ENCODE measurements around the gene PLPPR3. TPM values are rescaled to one million over a fixed set of nuclear protein-coding genes. Genes with fewer than 3 reads are reported as not detected.

Gene PLPPR3
- total RNA-seq, 4 donors from 2014 or later = not detected

DNA sequence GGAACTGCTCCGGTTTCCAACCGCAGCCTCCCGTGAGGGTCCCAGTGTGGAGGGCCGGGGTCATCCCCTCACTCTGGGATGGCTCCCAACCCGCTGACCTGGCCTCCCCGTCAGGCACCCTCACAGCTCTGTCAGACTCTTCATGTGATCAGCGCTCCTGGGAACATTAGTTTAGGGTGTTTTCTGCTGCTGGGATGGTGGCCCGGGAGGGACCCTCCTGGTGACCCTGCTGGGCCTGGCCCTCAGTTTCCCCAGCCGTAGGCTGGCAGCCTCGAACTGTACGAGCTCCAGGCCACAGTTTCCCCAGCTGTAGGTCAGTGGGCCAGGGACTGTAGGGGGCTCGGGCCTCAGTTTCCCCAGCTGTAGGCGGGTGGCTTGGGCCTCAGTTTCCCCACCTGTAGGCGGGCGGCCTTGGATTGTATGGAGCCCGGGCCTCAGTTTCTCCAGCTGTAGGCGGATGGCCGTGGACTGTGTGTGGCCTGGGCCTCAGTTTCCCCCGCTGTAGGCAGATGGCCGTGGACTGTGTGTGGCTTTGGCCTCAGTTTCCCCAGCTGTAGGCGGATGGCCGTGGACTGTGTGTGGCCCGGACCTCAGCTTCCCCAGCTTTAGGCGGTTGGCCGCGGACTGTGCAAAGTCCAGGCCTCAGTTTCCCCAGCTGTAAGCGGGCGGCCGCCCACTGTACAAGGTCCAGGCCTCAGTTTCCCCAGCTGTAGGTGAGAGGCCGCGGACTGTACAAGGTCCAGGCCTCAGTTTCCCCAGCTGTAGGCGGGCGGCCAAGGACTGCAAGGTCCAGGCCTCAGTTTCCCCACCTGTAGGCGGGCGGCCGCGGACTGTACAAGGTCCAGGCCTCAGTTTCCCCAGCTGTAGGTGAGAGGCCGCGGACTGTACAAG lies 25.8 kb downstream of the PLPPR3 start:
- TF ChIP-seq, protein P1, sequence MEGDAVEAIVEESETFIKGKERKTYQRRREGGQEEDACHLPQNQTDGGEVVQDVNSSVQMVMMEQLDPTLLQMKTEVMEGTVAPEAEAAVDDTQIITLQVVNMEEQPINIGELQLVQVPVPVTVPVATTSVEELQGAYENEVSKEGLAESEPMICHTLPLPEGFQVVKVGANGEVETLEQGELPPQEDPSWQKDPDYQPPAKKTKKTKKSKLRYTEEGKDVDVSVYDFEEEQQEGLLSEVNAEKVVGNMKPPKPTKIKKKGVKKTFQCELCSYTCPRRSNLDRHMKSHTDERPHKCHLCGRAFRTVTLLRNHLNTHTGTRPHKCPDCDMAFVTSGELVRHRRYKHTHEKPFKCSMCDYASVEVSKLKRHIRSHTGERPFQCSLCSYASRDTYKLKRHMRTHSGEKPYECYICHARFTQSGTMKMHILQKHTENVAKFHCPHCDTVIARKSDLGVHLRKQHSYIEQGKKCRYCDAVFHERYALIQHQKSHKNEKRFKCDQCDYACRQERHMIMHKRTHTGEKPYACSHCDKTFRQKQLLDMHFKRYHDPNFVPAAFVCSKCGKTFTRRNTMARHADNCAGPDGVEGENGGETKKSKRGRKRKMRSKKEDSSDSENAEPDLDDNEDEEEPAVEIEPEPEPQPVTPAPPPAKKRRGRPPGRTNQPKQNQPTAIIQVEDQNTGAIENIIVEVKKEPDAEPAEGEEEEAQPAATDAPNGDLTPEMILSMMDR (IDR thresholded peaks at IDR 0.05) = no peak
- TF ChIP-seq POLR2A (IDR thresholded peaks at IDR 0.05) = no peak
- Histone ChIP-seq H3K4me3 (peak overlapping the region; percentile 61 to 100 (median 74)), H3K27me3 (no peaks in the 10 kb centered on the region), H3K4me1 (peaks cover 5 to 43% (median 28%) of the 10 kb centered on the region in 4 donors), H3K36me3 (peaks cover 0 to 12% (median 0%) of the 10 kb centered on the region in 3 donors), H3K27ac (peak overlapping the region; percentile 6 to 99 (median 78)), H3K9me3 (peaks cover 0 to 3% (median 0%) of the 10 kb centered on the region in 4 donors)
- peak in 1 of 3 donors; percentile 51 for DNase-seq

DNA sequence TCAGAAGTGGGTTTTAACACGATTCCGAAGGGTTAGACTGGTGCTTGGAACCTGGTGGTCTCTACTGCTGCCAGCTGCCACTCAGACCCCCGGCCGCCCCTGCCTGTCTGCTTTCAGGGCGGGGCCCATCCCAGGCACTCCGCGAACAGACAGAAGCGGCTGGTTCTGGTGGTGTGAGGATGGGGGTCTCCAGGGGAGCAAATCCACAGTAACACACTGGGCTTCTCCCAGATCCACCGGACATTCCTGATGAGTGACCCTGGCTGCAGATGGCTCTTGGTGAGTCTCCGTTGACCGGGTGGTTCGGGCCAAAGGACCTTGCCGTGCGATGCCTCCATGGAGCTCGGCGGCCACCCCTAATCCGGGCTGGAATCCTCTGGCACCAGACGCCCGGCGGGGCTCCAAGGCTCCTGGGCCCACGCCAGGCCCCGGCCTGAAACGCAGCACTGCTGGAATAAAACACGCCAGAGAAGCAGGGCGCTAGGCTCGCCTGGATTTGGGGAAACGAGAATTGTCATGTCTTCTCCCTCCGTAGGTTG lies 26.6 kb downstream of the PLPPR3 start:
- no peak overlapping the region for H3K4me3 ChIP-seq
- peak overlapping the region in 3 of 4 donors; percentile 6 to 44 (median 7) for H3K27ac ChIP-seq
- no peak for TF ChIP-seq POLR2A (IDR thresholded peaks at IDR 0.05)
- TF ChIP-seq, protein P1 (IDR thresholded peaks at IDR 0.05) = no peak
- H3K36me3 ChIP-seq = peaks cover 0 to 12% (median 0%) of the 10 kb centered on the region in 3 donors
- peaks cover 0 to 35% (median 21%) of the 10 kb centered on the region in 4 donors for H3K4me1 ChIP-seq
- DNase-seq = peak in 1 of 3 donors; percentile 48
- peaks cover 0 to 3% (median 0%) of the 10 kb centered on the region in 4 donors for H3K9me3 ChIP-seq
- no peaks in the 10 kb centered on the region for H3K27me3 ChIP-seq

DNA sequence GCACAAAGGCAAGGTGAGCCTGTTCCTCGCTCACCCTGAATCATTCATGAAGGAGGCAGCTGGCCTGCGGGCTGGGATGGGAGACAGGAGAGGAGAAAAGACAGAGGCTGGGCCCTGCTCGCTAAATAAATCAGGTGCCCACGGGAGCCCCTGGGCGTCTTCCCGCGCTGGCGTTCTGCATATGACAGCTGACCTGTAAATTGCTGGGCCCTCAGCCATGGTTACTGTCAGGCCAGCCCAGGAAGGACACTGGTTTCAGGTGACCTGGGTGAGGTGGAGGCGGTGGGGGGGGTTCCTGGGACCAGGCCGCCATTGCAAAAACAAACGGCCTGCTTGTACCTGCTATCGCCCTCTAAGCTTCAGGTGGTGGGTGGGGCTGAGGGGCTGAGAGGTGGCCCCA lies 27.9 kb downstream of the PLPPR3 start:
- Histone ChIP-seq H3K9me3 (peaks cover 0 to 3% (median 0%) of the 10 kb centered on the region in 4 donors), H3K27me3 (no peaks in the 10 kb centered on the region), H3K4me3 (no peak overlapping the region), H3K4me1 (peaks cover 0 to 22% (median 9%) of the 10 kb centered on the region in 4 donors), H3K36me3 (no peaks in the 10 kb centered on the region), H3K27ac (no peak overlapping the region)
- TF ChIP-seq, protein P1 (IDR thresholded peaks at IDR 0.05) = no peak
- no peak for TF ChIP-seq POLR2A (IDR thresholded peaks at IDR 0.05)
- peak in 1 of 3 donors; percentile 43 for DNase-seq

DNA sequence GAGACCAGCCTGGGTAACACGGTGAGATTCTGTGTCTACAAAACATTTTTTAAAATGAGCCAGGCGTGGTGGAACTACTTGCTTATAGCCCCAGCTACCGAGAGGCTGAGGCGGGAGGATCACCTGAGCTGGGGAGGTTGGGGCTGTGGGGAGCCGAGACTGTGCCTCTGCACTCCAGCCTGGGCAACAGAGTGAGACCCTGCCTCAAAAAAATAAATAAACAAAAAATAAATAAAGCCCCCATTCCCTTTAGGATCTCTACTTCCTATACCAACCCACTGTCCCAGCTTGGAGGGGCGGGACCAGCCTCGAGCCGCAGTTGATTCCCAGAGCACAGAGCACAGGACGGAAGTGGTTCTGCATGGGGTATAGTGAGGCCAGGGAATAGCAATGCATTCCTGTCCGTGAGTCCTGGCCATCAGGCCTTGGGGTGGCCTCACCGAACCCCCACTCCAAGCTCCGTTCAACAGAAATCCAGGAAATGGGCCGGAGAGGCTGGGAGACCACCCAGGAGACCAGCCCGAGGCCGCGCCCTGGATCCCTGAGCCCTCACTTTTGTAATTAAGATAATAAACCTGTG lies 29.4 kb downstream of the PLPPR3 start:
- no peaks in the 10 kb centered on the region for H3K36me3 ChIP-seq
- H3K4me3 ChIP-seq = no peak overlapping the region
- peaks cover 0 to 21% (median 5%) of the 10 kb centered on the region in 4 donors for H3K4me1 ChIP-seq
- H3K27me3 ChIP-seq = no peaks in the 10 kb centered on the region
- no peak for DNase-seq
- TF ChIP-seq, protein P1 (IDR thresholded peaks at IDR 0.05) = no peak
- TF ChIP-seq POLR2A (IDR thresholded peaks at IDR 0.05) = no peak
- peaks cover 0 to under 1% (median 0%) of the 10 kb centered on the region in 4 donors for H3K9me3 ChIP-seq
- H3K27ac ChIP-seq = peak overlapping the region in 2 of 4 donors; percentile 6 to 14

DNA sequence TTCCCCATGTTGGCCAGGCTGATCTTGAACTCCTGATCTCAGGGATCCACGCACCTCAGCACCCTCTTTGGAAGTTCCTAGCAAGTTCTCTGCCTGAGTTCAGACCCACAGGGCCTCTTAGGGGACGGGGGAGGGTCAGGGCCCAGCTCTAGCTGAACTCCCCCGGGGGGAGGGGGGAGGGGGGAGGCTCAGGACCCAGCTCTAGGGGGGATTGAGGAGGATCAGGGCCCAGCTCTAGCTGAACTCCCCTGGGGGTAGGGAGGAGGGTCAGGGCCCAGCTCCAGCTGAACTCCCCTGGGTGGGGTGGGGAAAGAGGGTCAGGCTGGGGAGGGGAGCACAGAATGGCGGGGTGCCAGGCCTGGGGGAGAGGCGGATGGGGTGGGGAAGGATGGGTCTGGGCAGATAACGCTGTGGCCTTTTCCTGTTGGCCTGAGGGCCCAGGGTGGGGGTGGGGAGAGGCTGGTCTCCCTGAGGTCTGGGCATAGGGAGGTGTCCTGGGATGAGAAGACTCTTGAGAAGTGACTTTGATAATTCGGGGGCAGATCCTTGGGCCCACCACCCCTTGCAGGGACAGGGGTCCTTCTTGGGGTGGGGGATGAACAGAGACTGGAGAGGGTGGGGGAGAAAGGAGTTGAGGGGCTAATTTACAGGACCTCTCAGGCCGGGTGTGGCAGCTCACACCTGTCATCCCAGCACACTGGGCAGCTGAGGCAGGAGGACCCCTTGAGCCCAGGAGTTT lies 30.0 kb downstream of the PLPPR3 start:
- no peaks in the 10 kb centered on the region for H3K27me3 ChIP-seq
- DNase-seq = no peak
- peaks cover 0 to 21% (median 5%) of the 10 kb centered on the region in 4 donors for H3K4me1 ChIP-seq
- no peak overlapping the region for H3K4me3 ChIP-seq
- H3K36me3 ChIP-seq = no peaks in the 10 kb centered on the region
- H3K27ac ChIP-seq = peak overlapping the region in 2 of 4 donors; percentile 6 to 14
- no peak for TF ChIP-seq POLR2A (IDR thresholded peaks at IDR 0.05)
- TF ChIP-seq, protein P1 (IDR thresholded peaks at IDR 0.05) = no peak
- H3K9me3 ChIP-seq = no peaks in the 10 kb centered on the region

All from Peyer's patch (tissue), 4 donors.